Panc1 (cell line): ENCODE results near the gene TTC28. TPM values are rescaled to one million over a fixed set of nuclear protein-coding genes. Genes with fewer than 3 reads are reported as not detected.

Experiments used
- ATAC-seq: fragments of 200-7000 bp; cut with Tn5 transposase; 2 replicates; pipeline ENCODE4 v1.9.1; 2020; ENCODE audit warnings: mild to moderate bottlenecking, moderate library complexity
- BruUV-seq: library from RNA; stranded (reverse); fragments of 400-500 nt; replicated peaks from 2 replicates; lab custom pipeline; 2021; lab: Mats Ljungman, UMichigan
- CTCF ChIA-PET: fragments of 300-600 bp; sonication (Branson Sonifier 250); formaldehyde crosslinking; loops from one replicate; lab custom pipeline; 2022; ENCODE audit warnings: antibody characterized with exemption; lab: Charles Lee
- POLR2A ChIA-PET: fragments of 300-600 bp; sonication (Branson Sonifier 250); formaldehyde crosslinking; loops from one replicate; lab custom pipeline; 2022; ENCODE audit warnings: antibody characterized with exemption; lab: Charles Lee
- DNase-seq: peaks from one replicate; pipeline ENCODE4 v3.0.0-alpha.2; 2010; ENCODE audit warnings: low read depth, low spot score
- H3K27ac ChIP-seq: 2 replicates; pipeline ENCODE4 v1.5.1; 2011; ENCODE audit warnings: mild to moderate bottlenecking, low read length, inconsistent platforms
- H3K27me3 ChIP-seq: fragments of 200-500 bp; sonication (Bioruptor generic); 2 replicates; pipeline ENCODE4 v1.6.0; 2014; ENCODE audit warnings: low read length, inconsistent platforms; ENCODE audit not compliant: control insufficient read depth, insufficient read depth
- H3K36me3 ChIP-seq: fragments of 200-500 bp; sonication (Bioruptor generic); 2 replicates; pipeline ENCODE4 v1.5.1; 2014; ENCODE audit warnings: inconsistent platforms, mild to moderate bottlenecking, low read length, moderate library complexity; ENCODE audit not compliant: control insufficient read depth, insufficient read depth
- H3K4me1 ChIP-seq: 2 replicates; pipeline ENCODE4 v1.5.1; 2011; ENCODE audit warnings: inconsistent platforms, mild to moderate bottlenecking, low read length, moderate library complexity; ENCODE audit not compliant: control insufficient read depth, insufficient read depth
- H3K4me3 ChIP-seq, 2 experiments: 2 replicates each; pipeline ENCODE4 v1.5.1; 2011 to 2012; ENCODE audit warnings: low read depth in 2 of 2, low read length in 2 of 2, mild to moderate bottlenecking in 2 of 2, inconsistent platforms in 1 of 2, moderate library complexity in 1 of 2
- H3K9me3 ChIP-seq: fragments of 200-500 bp; sonication (Bioruptor generic); 2 replicates; pipeline ENCODE4 v1.5.1; 2014; ENCODE audit warnings: low read depth, mild to moderate bottlenecking, inconsistent platforms, low read length, moderate library complexity; ENCODE audit not compliant: control insufficient read depth, insufficient read depth
- CTCF ChIP-seq: fragments of 450-650 bp; IDR thresholded peaks from 2 replicates; pipeline ENCODE4 v1.5.1; 2017; ENCODE audit warnings: mild to moderate bottlenecking
- POLR2AphosphoS5 ChIP-seq: IDR thresholded peaks from 2 replicates; pipeline ENCODE4 v1.6.1; 2012; ENCODE audit warnings: mild to moderate bottlenecking, low read depth, low read length, moderate library complexity
- REST ChIP-seq, 2 experiments: IDR thresholded peaks; 2 replicates each; pipeline ENCODE4 v1.6.1; 2011 to 2012; ENCODE audit warnings: low read depth in 2 of 2, control low read depth in 1 of 2, low read length in 1 of 2, mild to moderate bottlenecking in 1 of 2, moderate library complexity in 1 of 2; ENCODE audit not compliant: insufficient read depth in 1 of 2
- SIN3A ChIP-seq: IDR thresholded peaks from 2 replicates; pipeline ENCODE4 v1.6.1; 2012; ENCODE audit warnings: low read depth, mild to moderate bottlenecking, low read length, moderate library complexity, borderline replicate concordance; ENCODE audit not compliant: insufficient read depth
- TCF7L2 ChIP-seq: IDR thresholded peaks from 2 replicates; pipeline ENCODE4 v1.6.1; 2011; ENCODE audit warnings: mild to moderate bottlenecking, low read depth, low read length, inconsistent platforms
- in situ Hi-C: cut with HindIII; loops from 2 replicates; pipeline ENCODE4 v1.10.0; 2016; ENCODE audit warnings: low sequenced_read_pairs, low pct_unique_long_range_greater_than_20kb
- intact Hi-C: fragments of 100-400 bp; cut with micrococcal nuclease; formaldehyde crosslinking; loops from one replicate; pipeline ENCODE4 v1.10.0; 2022; ENCODE audit not compliant: unreplicated experiment
- total RNA-seq: library from RNA; stranded (reverse); gene quantifications from one replicate; pipeline ENCODE4 v1.2.1, GENCODE V29; 2021; ENCODE audit not compliant: unreplicated experiment

TTC28 gene
- total RNA-seq, 1 experiment from 2014 or later, result 24.8 TPM

- POLR2A ChIA-PET, result no interaction called here
- BruUV-seq, result no TSS peak
- in situ Hi-C loops, result no loop called here
Observed at GRCh38 chr22:28268171-28268570, 411.5 kb downstream of the TTC28 start.

DNA sequence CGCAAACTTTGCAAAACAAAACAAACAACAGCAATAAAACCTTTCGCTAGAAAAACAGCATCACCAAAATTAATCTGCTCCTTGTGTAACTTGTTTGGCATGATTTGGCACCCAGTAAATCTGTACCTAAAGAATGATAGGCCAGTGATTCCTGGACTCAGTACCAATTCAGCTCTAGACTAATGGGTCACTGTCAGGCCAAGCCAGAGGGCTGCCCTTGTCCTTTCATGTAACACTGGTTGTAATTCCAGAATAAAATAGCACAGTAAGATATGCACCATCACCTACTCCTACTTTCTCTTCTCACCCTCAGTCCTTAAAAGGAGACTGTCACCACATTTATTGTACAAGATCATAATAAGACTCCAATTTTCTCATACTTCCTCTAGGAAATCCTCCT lies 419.0 kb downstream of the TTC28 start:
- no peak for DNase-seq
- H3K4me1 ChIP-seq, result no peaks in the 10 kb centered on the region
- intact Hi-C loops (no loop called here), in situ Hi-C loops (no loop called here)
- ChIA-PET CTCF (no interaction called here), POLR2A (no interaction called here)
- TF ChIP-seq SIN3A, result no peak
- H3K27me3 ChIP-seq, result no peaks in the 10 kb centered on the region
- no peak overlapping the region for H3K4me3 ChIP-seq
- no peak overlapping the region for H3K27ac ChIP-seq
- no peaks in the 10 kb centered on the region for H3K36me3 ChIP-seq
- no peaks in the 10 kb centered on the region for H3K9me3 ChIP-seq
- no peak for ATAC-seq
- no TSS peak for BruUV-seq

More at GRCh38 chr22:28268171-28268570, 411.5 kb downstream of the TTC28 start:
- no peak for TF ChIP-seq CTCF
- Histone ChIP-seq H3K36me3 (no peaks in the 10 kb centered on the region), H3K4me3 (no peak overlapping the region), H3K27ac (no peak overlapping the region), H3K9me3 (no peaks in the 10 kb centered on the region), H3K27me3 (no peaks in the 10 kb centered on the region), H3K4me1 (no peaks in the 10 kb centered on the region)
- DNase-seq (no peak), ATAC-seq (no peak)
- intact Hi-C loops, result no loop called here
- CTCF ChIA-PET, result no interaction called here

DNA sequence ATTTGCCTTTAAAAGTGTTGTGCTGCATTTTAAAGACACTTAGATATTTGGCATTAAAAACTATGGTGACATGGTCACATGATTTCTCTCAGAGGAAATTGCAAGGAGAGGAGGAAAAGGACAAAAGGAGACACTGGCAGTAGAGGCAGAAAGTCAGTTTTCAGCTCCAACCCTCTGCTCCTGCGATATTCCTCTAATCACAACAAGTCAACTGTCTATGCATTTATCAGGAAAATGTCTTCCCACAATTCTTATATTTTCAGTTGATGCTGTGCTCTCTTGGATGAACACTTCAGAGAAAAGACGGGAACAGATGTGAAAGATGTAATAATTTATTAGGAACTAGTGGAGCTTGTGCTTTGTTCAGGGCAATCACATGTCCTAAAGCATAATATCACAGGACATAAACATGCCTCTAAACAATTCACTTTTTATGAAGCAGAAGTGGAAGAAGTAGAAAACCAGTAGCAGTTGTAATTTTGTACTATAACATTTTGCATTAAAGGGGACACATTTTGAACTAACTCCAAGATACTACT lies 419.8 kb downstream of the TTC28 start:
- intact Hi-C loops (no loop called here), in situ Hi-C loops (no loop called here)
- no peak for DNase-seq
- Histone ChIP-seq H3K4me3 (no peak overlapping the region), H3K36me3 (no peaks in the 10 kb centered on the region), H3K9me3 (no peaks in the 10 kb centered on the region), H3K27ac (no peak overlapping the region), H3K4me1 (no peaks in the 10 kb centered on the region), H3K27me3 (no peaks in the 10 kb centered on the region)
- CTCF ChIA-PET, result no interaction called here
- TF ChIP-seq REST (IDR thresholded peaks at IDR 0.05; ENCODE audit: insufficient read depth in 1 of 2, low read depth in 2 of 2, low read length in 1 of 2) (no peak), TCF7L2 (no peak), CTCF (no peak), POLR2AphosphoS5 (no peak), SIN3A (no peak)
- no TSS peak for BruUV-seq
- POLR2A ChIA-PET, result no interaction called here
- ATAC-seq, result no peak
